Loucy (cell line): ENCODE data around the gene ANP32E.

Experiments
- H2AFZ ChIP-seq: fragments of 200-600 bp; sonication (generic); 2 replicates; pipeline ENCODE4 v1.6.0; 2016; ENCODE audit warnings: antibody characterized with exemption, mild to moderate bottlenecking, low read length, moderate library complexity
- H3F3A ChIP-seq: fragments of 200-600 bp; 2 replicates; pipeline ENCODE4 v1.6.0; 2016; ENCODE audit warnings: antibody characterized with exemption, low read depth, mild to moderate bottlenecking
- H3K27me3 ChIP-seq: fragments of 200-600 bp; sonication (generic); 2 replicates; pipeline ENCODE4 v1.6.1; 2014; ENCODE audit warnings: low read length, mild to moderate bottlenecking; ENCODE audit not compliant: insufficient read depth, poor library complexity, severe bottlenecking
- H3K36me3 ChIP-seq: fragments of 200-600 bp; sonication (generic); 2 replicates; pipeline ENCODE4 v1.6.1; 2016; ENCODE audit warnings: low read length; ENCODE audit not compliant: insufficient read depth
- H3K4me1 ChIP-seq: fragments of 200-600 bp; sonication (generic); 2 replicates; pipeline ENCODE4 v1.5.1; 2014; ENCODE audit warnings: low read length, mild to moderate bottlenecking; ENCODE audit not compliant: insufficient read depth, poor library complexity, severe bottlenecking
- H3K4me2 ChIP-seq: fragments of 200-600 bp; sonication (generic); 2 replicates; pipeline ENCODE4 v1.6.0; 2014; ENCODE audit warnings: antibody characterized with exemption, low read length, low read depth, mild to moderate bottlenecking; ENCODE audit not compliant: poor library complexity, severe bottlenecking
- H3K4me3 ChIP-seq: fragments of 200-600 bp; sonication (generic); 2 replicates; pipeline ENCODE4 v1.5.1; 2014; ENCODE audit warnings: low read length, mild to moderate bottlenecking, mixed read lengths; ENCODE audit not compliant: poor library complexity, severe bottlenecking
- H3K79me2 ChIP-seq: fragments of 200-600 bp; sonication (generic); 2 replicates; pipeline ENCODE4 v1.6.1; 2014; ENCODE audit warnings: low read length; ENCODE audit not compliant: insufficient read depth
- H3K9ac ChIP-seq: fragments of 200-600 bp; sonication (generic); 2 replicates; pipeline ENCODE4 v1.6.0; 2014; ENCODE audit warnings: mild to moderate bottlenecking, low read depth, low read length, moderate library complexity; ENCODE audit not compliant: poor library complexity, severe bottlenecking
- H3K9me2 ChIP-seq: fragments of 200-600 bp; sonication (generic); replicated peaks from 2 replicates; pipeline ENCODE4 v1.6.1; 2016; ENCODE audit warnings: low read depth, low read length, mixed read lengths
- H3K9me3 ChIP-seq: fragments of 200-600 bp; sonication (generic); 2 replicates; pipeline ENCODE4 v1.6.1; 2014; ENCODE audit warnings: mild to moderate bottlenecking, antibody characterized with exemption, low read length, low read depth; ENCODE audit not compliant: insufficient read depth
- H4K20me1 ChIP-seq: fragments of 200-600 bp; sonication (generic); 2 replicates; pipeline ENCODE4 v1.6.0; 2014; ENCODE audit warnings: antibody characterized with exemption, low read length, mild to moderate bottlenecking; ENCODE audit not compliant: insufficient read depth, poor library complexity, severe bottlenecking
- EZH2phosphoT487 ChIP-seq: fragments of 200-600 bp; IDR thresholded peaks from 2 replicates; pipeline ENCODE4 v1.6.1; 2018; ENCODE audit warnings: antibody characterized with exemption, mild to moderate bottlenecking, moderate library complexity, borderline replicate concordance
- TF ChIP-seq, protein P1 (sequence below): fragments of 200-600 bp; sonication (generic); conservative IDR thresholded peaks from 2 replicates; pipeline ENCODE4 v1.5.1; 2014; ENCODE audit warnings: mild to moderate bottlenecking, antibody characterized with exemption, low read length

Gene ANP32E

GRCh38 chr1:150273311-150273710 is 37.4 kb upstream of the ANP32E start:
- Histone ChIP-seq H3K4me1 (peaks cover 20% of the 10 kb centered on the region), H4K20me1 (no peaks in the 10 kb centered on the region), H3K27me3 (peaks cover 4% of the 10 kb centered on the region), H3F3A (no peaks in the 10 kb centered on the region), H3K36me3 (no peaks in the 10 kb centered on the region), H3K9me2 (no peaks in the 10 kb centered on the region), H3K9ac (peak overlapping the region; percentile 55), H2AFZ (no peak overlapping the region), H3K4me3 (no peak overlapping the region), H3K4me2 (peak overlapping the region; percentile 67), H3K79me2 (peaks cover 5% of the 10 kb centered on the region), H3K9me3 (no peaks in the 10 kb centered on the region)
- TF ChIP-seq, protein P1, sequence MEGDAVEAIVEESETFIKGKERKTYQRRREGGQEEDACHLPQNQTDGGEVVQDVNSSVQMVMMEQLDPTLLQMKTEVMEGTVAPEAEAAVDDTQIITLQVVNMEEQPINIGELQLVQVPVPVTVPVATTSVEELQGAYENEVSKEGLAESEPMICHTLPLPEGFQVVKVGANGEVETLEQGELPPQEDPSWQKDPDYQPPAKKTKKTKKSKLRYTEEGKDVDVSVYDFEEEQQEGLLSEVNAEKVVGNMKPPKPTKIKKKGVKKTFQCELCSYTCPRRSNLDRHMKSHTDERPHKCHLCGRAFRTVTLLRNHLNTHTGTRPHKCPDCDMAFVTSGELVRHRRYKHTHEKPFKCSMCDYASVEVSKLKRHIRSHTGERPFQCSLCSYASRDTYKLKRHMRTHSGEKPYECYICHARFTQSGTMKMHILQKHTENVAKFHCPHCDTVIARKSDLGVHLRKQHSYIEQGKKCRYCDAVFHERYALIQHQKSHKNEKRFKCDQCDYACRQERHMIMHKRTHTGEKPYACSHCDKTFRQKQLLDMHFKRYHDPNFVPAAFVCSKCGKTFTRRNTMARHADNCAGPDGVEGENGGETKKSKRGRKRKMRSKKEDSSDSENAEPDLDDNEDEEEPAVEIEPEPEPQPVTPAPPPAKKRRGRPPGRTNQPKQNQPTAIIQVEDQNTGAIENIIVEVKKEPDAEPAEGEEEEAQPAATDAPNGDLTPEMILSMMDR: no peak
- no peak for TF ChIP-seq EZH2phosphoT487

GRCh38 chr1:150271291-150271959 is 35.5 kb upstream of the ANP32E start:
- Histone ChIP-seq H3K9me2 (no peaks in the 10 kb centered on the region), H2AFZ (no peak overlapping the region), H3K36me3 (no peaks in the 10 kb centered on the region; the same call in 1 of the 2 replicates), H3K9me3 (no peaks in the 10 kb centered on the region), H3K79me2 (peaks cover 24% of the 10 kb centered on the region), H3K4me3 (no peak overlapping the region), H3K4me2 (no peak overlapping the region), H3K9ac (no peak overlapping the region), H3F3A (no peaks in the 10 kb centered on the region), H3K27me3 (peaks cover 4% of the 10 kb centered on the region), H4K20me1 (peaks cover 11% of the 10 kb centered on the region), H3K4me1 (peaks cover 38% of the 10 kb centered on the region)
- TF ChIP-seq EZH2phosphoT487: no peak
- TF ChIP-seq, protein P1: no peak

DNA sequence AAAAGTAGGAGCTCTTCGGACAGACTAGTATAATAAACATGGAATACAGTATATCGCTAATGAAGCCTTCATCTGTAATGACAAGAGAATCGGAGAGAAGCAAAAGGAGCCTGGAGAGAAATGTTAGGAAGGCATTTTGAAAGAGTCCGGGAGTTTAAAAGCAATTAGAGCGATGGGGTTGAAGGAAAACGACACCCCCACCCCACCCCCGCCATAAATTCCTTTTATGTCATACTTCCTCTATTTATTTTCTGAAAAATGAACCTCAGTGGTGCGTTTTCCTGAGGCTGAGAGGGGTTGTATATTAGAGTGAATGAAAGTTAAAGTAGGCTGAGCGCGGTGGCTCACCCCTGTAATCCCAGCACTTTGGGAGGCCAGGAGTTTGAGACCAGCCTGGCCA is 33.5 kb upstream of the ANP32E start:
- H3K27me3 ChIP-seq: peaks cover 4% of the 10 kb centered on the region
- H3K9me2 ChIP-seq: no peaks in the 10 kb centered on the region
- H3K4me2 ChIP-seq: peak overlapping the region; percentile 99
- peaks cover 11% of the 10 kb centered on the region for H4K20me1 ChIP-seq
- TF ChIP-seq EZH2phosphoT487: no peak
- TF ChIP-seq, protein P1: no peak
- H3K36me3 ChIP-seq: peaks cover 5% of the 10 kb centered on the region; the same call in 1 of the 2 replicates
- peak overlapping the region; percentile 98 for H3K9ac ChIP-seq
- H3K4me3 ChIP-seq: peak overlapping the region; percentile 98
- peaks cover 38% of the 10 kb centered on the region for H3K4me1 ChIP-seq
- no peaks in the 10 kb centered on the region for H3K9me3 ChIP-seq
- H3K79me2 ChIP-seq: peaks cover 33% of the 10 kb centered on the region
- H3F3A ChIP-seq: no peaks in the 10 kb centered on the region
- peak overlapping the region; percentile 75 for H2AFZ ChIP-seq
